GM11168 (cell line): ENCODE measurements around the gene EXOSC1.
"Not testable (repeated sequence)": the region's sequence is repeated elsewhere in the genome, so short reads cannot be mapped to it uniquely, and the experiment has no call there.

Experiments used
- in situ Hi-C: fragments of 300-500 bp; cut with MboI; formaldehyde crosslinking; loops from one replicate; pipeline ENCODE4 v1.12.0; 2022; ENCODE audit warnings: low sequenced_read_pairs; ENCODE audit not compliant: unreplicated experiment

The EXOSC1 gene, protein sequence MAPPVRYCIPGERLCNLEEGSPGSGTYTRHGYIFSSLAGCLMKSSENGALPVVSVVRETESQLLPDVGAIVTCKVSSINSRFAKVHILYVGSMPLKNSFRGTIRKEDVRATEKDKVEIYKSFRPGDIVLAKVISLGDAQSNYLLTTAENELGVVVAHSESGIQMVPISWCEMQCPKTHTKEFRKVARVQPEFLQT

DNA sequence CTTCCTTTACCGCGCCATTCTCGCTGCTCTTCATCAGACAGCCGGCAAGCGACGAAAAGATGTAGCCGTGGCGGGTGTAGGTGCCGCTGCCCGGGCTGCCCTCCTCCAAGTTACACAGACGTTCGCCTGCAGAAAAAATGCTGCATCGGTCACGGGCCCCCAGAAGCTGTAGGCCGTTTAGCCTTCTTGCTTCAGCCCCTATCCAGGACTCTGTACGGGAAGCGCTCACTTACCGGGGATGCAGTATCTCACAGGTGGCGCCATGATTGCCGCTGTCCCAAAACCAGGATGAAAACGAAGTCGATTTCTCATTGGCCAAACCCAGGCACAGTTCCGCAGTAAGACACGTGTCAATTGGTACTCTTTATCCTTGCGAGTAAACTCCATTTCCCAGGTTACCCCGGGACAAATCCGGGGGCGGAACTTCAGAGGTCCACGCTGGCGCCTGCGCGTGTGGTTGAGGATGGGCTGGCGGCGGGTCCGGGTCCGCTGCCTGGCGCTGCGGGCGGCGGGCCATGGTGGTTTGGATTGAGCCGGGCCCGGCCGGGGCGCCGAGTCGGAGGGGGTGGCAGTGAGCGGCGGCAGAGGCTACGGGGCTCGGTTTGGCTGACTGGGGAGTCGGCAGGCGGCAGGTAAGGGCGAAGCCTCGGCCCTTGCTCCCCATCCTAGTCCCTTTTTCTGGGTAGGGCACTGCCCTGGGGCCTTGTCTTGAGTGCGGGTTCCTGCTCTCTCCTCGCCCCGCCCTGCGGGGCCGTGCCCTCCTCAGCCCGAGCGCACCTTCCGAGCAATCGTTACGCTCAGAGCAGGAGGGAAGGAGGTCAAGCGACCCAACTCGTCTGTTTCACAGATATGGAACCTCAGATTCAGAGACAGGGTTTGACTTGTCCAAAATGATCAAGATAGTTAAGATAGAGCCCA is at the start of gene EXOSC1, which contains the start of gene ZDHHC16:
EXOSC1 (minus strand) TSS at position 285 of the 918 bp plus-strand sequence; CDS start at position 264, 21 bp downstream.
ZDHHC16 (plus strand) TSS at position 454 of the 918 bp plus-strand sequence. CDS start 5,501 bp downstream, outside the sequence.
- in situ Hi-C loops: no loop called here

- in situ Hi-C loops: no loop called here
These were observed 49.2 kb upstream of the EXOSC1 start for GRCh38 chr10:97494863-97495506.

DNA sequence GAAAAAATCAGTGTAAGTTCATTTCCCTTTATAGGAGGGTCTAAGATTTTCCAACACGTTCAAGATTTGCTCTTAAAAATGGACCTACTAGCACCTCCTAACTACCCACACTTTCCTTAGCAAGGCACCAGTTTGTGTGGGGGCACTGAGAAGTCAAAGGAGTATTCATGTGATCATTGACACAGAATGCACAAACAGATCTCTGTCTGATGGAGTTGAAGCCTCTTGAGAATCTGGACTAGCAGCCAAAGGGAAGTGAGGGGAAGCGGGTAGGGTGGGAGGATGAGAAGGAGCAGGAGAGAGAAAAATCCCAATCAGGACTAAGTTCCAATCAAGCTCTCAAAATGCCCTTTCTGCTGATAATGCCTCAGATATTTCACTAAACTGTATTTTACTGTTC is 48.3 kb upstream of the EXOSC1 start:
- in situ Hi-C loops: no loop called here

DNA sequence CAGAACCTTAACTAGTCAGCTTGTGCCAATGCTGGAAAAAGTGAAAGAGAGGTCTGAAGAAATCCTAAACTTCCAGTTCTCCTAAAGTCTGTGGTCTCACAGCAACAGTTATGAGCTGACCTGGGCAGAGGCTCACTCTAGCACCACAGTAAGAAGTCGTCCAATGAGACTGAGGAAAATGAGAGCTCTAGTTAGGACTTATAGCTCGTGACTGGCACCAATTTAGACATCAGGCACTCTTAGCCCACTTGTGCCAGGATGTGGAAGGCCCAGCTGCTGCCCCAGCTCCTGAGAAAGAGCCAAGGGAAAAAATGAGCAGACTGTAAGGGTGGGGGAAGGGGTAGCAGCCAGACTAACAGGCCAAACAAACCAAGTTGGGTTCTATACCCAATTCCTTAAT is 44.8 kb upstream of the EXOSC1 start:
- in situ Hi-C loops: no loop called here

DNA sequence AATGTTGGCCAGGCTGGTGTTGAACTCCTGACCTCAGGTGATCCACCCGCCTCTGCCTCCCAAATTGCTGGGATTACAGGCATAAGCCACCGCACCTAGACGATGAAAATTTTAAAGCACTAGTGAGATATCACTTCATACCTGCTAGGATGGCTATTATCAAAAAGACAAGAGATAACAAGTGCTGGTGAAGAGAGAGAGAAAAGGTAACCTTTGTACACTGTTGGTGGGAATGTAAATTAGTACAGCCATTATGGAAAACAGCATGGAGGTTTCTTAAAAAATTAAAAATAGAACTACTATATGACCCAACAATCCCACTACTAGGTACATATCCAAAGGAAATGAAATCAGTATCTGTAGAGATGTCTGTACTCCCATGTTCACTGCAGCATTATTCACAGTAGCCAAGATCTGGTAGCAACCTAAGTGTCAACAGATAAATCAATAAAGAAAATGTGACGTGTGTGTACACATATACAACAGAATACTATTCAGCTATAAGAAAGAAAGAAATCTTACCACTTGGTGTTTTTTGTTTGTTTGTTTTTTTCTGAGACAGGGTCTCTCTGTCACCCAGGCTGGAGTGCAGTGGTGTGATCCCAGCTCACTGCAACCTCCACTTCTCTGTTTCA is 40.0 kb upstream of the EXOSC1 start:
- in situ Hi-C loops: no loop called here

- in situ Hi-C loops: no loop called here
These were observed 38.1 kb upstream of the EXOSC1 start for GRCh38 chr10:97483921-97484320.

DNA sequence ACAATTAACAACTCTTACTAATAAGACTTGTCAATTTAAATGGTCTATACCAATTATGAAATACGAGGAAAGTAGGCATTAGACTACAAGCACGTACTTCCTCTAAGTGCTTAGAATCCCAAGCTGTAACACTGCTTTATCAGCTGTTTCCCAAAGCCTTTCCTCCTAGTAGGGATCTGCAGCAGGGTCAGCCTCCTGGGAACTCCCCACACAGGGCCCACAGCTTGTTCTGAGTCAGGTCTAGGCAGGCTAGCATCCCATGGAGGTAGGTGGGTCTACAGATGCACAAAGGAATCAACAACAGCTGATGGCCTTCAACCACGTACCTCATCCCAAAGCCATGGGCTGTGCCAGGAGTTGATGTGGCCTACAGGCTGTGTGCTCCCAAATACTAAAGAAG is 37.7 kb upstream of the EXOSC1 start:
- in situ Hi-C loops: no loop called here

GRCh38 chr10:97482381-97482780 is 36.6 kb upstream of the EXOSC1 start:
- in situ Hi-C loops: no loop called here

DNA sequence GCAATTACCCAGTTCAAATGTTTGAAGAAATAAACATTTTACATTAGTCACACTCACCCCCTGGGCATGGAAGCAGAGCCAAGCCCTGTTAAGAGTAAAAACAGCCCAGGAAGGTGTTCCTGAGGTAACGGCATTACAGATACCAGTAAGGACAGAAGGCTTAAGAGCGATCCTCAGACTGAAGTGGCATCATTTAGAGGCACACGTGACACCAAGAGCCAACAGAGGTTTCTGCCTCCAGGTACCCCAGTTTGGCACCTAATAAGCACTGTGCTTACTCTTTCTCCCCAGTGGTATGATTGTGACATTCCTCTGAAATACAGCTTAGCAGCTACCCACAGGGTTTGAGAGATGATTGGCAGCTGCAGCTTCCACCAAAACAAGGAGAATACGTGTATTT is 35.3 kb upstream of the EXOSC1 start:
- in situ Hi-C loops: no loop called here

- in situ Hi-C loops: no loop called here
These were observed 34.1 kb upstream of the EXOSC1 start for GRCh38 chr10:97479939-97480338.

- in situ Hi-C loops: not testable (repeated sequence)
These were observed 33.6 kb upstream of the EXOSC1 start for GRCh38 chr10:97479410-97479809.

GRCh38 chr10:97475936-97476594 is 30.3 kb upstream of the EXOSC1 start:
- in situ Hi-C loops: no loop called here

DNA sequence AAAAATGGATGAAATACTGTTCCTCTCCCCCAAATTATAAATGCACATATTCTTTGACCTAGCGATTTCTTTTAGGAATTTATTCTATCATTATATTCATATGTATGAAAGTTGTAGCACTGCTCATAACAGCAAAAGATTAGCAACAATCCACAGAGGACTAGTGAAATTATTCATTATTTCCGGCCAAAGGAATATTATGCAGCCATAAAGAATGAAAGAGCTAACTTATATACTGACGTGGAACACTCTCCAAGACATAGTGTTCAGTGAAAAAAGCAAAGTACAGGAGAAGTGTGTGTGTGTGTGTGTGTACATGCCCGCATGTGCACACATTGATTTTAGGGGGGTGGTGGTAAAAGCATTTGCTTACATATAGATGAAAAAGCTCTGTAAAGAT is 29.1 kb upstream of the EXOSC1 start:
- in situ Hi-C loops: no loop called here

DNA sequence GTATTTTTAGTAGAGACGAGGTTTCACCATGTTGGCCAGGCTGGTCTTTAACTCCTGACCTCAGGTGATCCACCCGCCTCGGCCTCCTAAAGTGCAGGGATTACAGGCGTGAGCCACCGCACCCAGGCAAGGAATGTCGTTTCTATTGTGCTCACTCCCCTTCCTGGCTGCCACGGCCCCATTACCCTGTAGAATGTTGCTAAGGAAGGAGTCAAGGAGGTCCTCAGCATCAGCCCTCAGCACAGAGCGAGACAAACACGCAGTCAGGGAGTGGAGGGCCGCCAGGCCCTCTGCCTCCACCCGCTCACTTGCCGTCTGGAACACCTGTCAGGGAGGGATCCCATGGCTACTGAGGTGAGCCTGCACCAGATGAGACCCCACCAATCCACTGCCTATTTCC is 23.0 kb upstream of the EXOSC1 start:
- in situ Hi-C loops: not testable (repeated sequence)

DNA sequence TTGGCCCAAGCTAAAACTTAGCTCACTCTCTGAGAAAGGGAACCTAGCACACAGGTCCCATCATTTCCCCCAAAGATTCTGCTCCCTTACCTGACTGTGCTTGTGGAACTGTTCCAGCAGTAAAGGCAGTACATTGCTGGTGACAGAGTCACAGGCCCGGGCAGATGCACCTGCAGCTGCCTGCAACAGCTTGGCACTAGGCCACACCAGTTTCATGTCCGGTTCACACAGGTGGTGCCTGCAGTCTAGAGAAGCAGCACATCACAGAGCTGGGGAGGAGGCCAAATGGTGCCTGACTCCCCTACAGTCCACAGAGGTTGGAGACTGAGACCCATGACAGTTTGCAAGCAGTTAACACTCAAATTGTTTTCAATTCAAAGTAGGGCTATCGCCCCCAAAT is 22.4 kb upstream of the EXOSC1 start:
- in situ Hi-C loops: no loop called here

DNA sequence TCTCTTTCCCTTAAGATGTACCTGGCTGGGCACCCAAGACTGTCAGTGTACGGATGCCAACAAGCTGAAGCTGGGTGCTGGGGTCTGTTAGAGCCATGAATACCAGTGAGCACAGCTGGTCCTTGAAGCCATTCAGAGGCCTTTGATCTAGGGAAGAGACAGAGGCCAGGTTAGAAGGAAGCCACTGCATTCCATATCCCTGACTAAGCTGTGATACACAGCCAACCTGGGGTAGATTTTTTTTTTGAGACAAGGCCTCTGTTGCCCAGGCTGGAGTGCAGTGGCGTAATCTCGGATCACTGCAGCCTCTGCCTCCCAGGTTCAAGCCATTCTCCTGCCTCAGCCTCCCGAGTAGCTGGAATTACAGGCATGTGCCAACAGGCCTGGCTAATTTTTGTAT is 20.9 kb upstream of the EXOSC1 start:
- in situ Hi-C loops: no loop called here

DNA sequence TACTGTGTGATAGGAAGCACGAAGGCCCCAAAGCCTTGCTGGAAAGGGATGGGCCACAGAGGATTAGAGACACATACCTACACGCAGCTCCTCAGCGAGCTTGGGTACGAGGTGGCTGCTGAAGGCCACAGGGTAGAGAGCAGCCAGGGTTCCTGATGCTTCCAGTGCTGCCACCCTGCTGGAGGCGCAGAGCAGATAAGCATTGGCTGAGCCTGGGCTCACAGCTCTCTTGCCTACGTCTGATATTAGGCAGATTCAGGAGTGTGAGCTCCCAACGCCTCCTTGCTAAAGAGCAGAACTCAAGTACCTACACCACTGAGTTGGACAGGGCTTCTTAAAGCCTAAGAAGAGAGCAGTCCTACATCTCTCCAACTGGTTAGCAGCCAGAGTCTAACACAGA is 20.2 kb upstream of the EXOSC1 start:
- in situ Hi-C loops: no loop called here

DNA sequence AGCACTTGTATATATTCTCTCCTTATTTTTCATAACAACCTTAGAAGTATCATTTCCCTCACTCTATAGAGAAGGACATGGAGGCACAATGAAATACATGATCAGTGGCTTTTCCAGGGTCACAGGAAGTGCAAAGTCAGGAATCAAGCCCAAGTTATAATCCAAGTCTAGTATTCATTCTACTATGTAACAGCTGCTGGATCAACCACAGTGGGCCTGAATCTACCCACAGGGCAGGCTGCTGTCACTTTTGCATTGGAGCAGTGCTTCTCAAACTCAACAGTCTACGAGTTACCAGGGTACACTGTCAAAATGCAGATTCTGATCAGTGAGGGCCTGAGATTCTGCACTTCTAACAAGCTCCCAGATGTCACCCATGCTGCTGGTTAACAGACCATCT is 18.4 kb upstream of the EXOSC1 start:
- in situ Hi-C loops: no loop called here

DNA sequence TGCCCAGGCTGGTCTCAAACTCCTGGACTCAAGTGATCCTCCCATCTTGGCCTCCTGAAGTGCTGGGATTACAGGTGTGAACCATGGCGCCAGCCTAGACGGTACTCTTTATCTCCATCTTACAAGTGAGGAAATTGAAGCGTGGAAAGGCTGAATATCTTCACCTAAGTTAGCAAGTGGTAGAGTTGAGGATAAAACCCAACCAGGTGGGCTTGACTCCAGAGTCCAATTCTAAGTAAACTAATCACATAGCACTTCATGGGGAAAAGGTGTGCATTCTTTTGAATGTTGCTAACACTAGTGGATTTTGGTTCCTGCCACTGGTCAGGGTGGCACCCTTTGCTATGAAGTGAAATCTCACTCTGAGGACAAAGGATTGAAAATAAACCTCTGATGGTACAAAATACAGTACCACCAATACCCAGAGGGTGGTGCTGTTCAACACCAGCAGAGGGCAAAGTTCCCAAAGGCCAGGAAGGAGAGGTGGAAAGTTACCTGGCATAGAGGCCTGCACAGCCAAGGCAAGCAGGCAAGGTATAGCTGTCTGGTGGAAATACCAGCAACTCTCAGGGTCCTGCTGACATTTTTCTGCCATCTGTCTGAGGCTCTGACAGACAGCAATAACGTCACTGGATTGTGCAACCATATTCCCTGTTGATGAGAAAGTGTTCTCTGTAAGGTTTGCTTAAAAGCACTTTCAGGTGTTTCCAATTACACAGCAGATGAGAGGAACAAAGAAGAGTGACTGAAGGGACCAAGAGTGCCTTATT is 17.7 kb upstream of the EXOSC1 start:
- in situ Hi-C loops: no loop called here
